ENCODE data around the gene QRICH1. TPM values are rescaled to one million over a fixed set of nuclear protein-coding genes. Genes with fewer than 3 reads are reported as not detected.

QRICH1 gene
- total and polyA plus RNA-seq, 2 donors (not counting 3 experiments of a cell fraction or from before 2014, with no cell fraction given), result 89.7 to 116 TPM

GRCh38 chr3:48989796-48990635, 103.9 kb downstream of the QRICH1 start, which contains the start of gene P4HTM:
TSS of gene P4HTM (plus strand) at chr3:48990241. CDS start at chr3:48990257, 16 bp downstream.
- no TSS peak for BruUV-seq (replicated peaks)

More at GRCh38 chr3:48989796-48990635, 103.9 kb downstream of the QRICH1 start, which contains the start of gene P4HTM:
- intact Hi-C loops (cut with micrococcal nuclease), result loop anchor here (1.0 to 2.0 kb wide), 3 partner anchors 31 to 169 kb away; partner anchors contain the start of gene QRICH1
- dilution Hi-C loops (cut with MboI; ENCODE audit: extremely low pct_ligation_motif_present, low sequenced_read_pairs), result no loop called here
- peak within 1 kb of the TSS; percentile 74 for H3K4me2 ChIP-seq (ENCODE audit: insufficient read depth, low read length)
- POLR2A ChIA-PET, result interaction anchor here (0.6 to 5.4 kb wide), 5 partner anchors 10 to 91 kb away, joined by 3 to 40 read pairs (median 5); partner anchors contain the start of genes NDUFAF3 and WDR6
- CTCF ChIA-PET, result interaction anchor here (0.6 to 8.8 kb wide), 13 partner anchors 10 to 906 kb away, joined by 3 to 254 read pairs (median 4); partner anchors contain the start of genes DALRD3, IMPDH2, NDUFAF3 and QRICH1
- no peaks in the 10 kb centered on the region for H3K9me3 ChIP-seq (replicated peaks; ENCODE audit: control insufficient read depth, insufficient read depth, low read length)
- H3K9me1 ChIP-seq (replicated peaks; ENCODE audit: control insufficient read depth, extremely low read depth, insufficient read depth, low read length), result no peaks in the 10 kb centered on the region
- H3K27ac ChIP-seq (ENCODE audit: insufficient read depth, low read depth, low read length), result peak within 1 kb of the TSS; percentile 97
- H3K4me1 ChIP-seq (ENCODE audit: control insufficient read depth, extremely low read depth, insufficient read depth, low read length), result peaks cover 21% of the 10 kb centered on the region
- H3K79me2 ChIP-seq (ENCODE audit: control insufficient read depth, insufficient read depth, low read length), result peaks cover 19% of the 10 kb centered on the region
- peak within 1 kb of the TSS; percentile 80 for H2AFZ ChIP-seq (ENCODE audit: low read depth, low read length)
- H3K4me3 ChIP-seq (replicated peaks in 1 of 3; ENCODE audit: insufficient read depth in 1 of 3, low read depth in 1 of 3, low read length in 3 of 3), result peak within 1 kb of the TSS; percentile 25 to 69 (median 57)
- H3K36me3 ChIP-seq (ENCODE audit: control insufficient read depth in 2 of 2, extremely low read depth in 1 of 2, insufficient read depth in 2 of 2, low read length in 2 of 2), result peaks cover 1 to 3% of the 10 kb centered on the region in 2 experiments
- H3K9ac ChIP-seq (replicated peaks; ENCODE audit: extremely low read depth, insufficient read depth, low read length), result peak within 1 kb of the TSS; percentile 91
- H4K20me1 ChIP-seq (replicated peaks; ENCODE audit: control insufficient read depth, extremely low read depth, insufficient read depth, low read length), result no peaks in the 10 kb centered on the region
- peak; percentile 95 for FAIRE-seq
- TF ChIP-seq FOS (IDR thresholded peaks at IDR 0.05; ENCODE audit: borderline replicate concordance, insufficient read depth, low read length) (peak; percentile 95), MYC (IDR thresholded peaks at IDR 0.05; ENCODE audit: low read depth, low read length) (no peak), MAX (IDR thresholded peaks at IDR 0.05; ENCODE audit: insufficient read depth, insufficient read length) (no peak), CTCF (IDR thresholded peaks at IDR 0.05; ENCODE audit: extremely low read depth in 1 of 2, insufficient read depth in 1 of 2, low read depth in 1 of 2, low read length in 2 of 2) (peak in 1 of 2 donors; percentile 48), JUN (IDR thresholded peaks at IDR 0.05; ENCODE audit: borderline replicate concordance, insufficient read depth, insufficient read length, low read depth) (peak; percentile 54), POLR2AphosphoS5 (IDR thresholded peaks at IDR 0.05; ENCODE audit: insufficient read depth, low read depth, low read length) (peak; percentile 86), POLR2A (IDR thresholded peaks at IDR 0.05; ENCODE audit: low read depth, low read length) (peak; percentile 61), GATA2 (IDR thresholded peaks at IDR 0.05; ENCODE audit: insufficient read depth, insufficient read length, low read depth, low read length) (no peak)
- no peaks in the 10 kb centered on the region for H3K27me3 ChIP-seq (ENCODE audit: control insufficient read depth in 2 of 2, insufficient read depth in 2 of 2, low read length in 2 of 2)
- peak; percentile 93 for DNase-seq (ENCODE audit: low read depth, low spot score)
